Loucy (cell line): ENCODE measurements around the gene TAF13.

Experiments used
- CTCF ChIP-seq: fragments of 200-600 bp; sonication (generic); conservative IDR thresholded peaks from 2 replicates; pipeline ENCODE4 v1.5.1; 2014; ENCODE audit warnings: mild to moderate bottlenecking, antibody characterized with exemption, low read length
- EZH2phosphoT487 ChIP-seq: fragments of 200-600 bp; IDR thresholded peaks from 2 replicates; pipeline ENCODE4 v1.6.1; 2018; ENCODE audit warnings: antibody characterized with exemption, mild to moderate bottlenecking, moderate library complexity, borderline replicate concordance

- TF ChIP-seq CTCF = no peak
- TF ChIP-seq EZH2phosphoT487 = no peak
Measured at GRCh38 chr1:109025694-109026093, 50.1 kb downstream of the TAF13 start.
